Thyroid gland (tissue), 4 donors: ENCODE measurements around the gene CEP295NL. TPM values are rescaled to one million over a fixed set of nuclear protein-coding genes. Genes with fewer than 3 reads are reported as not detected.
"Not testable (repeated sequence)": the region's sequence is repeated elsewhere in the genome, so short reads cannot be mapped to it uniquely, and the experiment has no call there.

Source experiments
- DNase-seq, 2 donors: peaks; one replicate each; pipeline ENCODE4 v3.0.0-alpha.2; 2019
- H3K27ac ChIP-seq, 3 donors: fragments of 200-600 bp; sonication (generic); 1 replicate in 2 of 3; 2 replicates in 1 of 3; pipeline ENCODE4 v1.5.1; 2016 to 2019; ENCODE audit warnings: mild to moderate bottlenecking in 1 of 3, moderate library complexity in 1 of 3
- H3K27me3 ChIP-seq: fragments of 200-600 bp; sonication (generic); one replicate; pipeline ENCODE4 v1.5.1; 2019
- H3K36me3 ChIP-seq, 2 donors: fragments of 200-600 bp; sonication (generic); one replicate each; pipeline ENCODE4 v1.5.1; 2016 to 2019
- H3K4me1 ChIP-seq, 2 donors: fragments of 200-600 bp; sonication (generic); one replicate each; pipeline ENCODE4 v1.5.1; 2017 to 2019
- H3K4me3 ChIP-seq, 3 donors: fragments of 200-600 bp; sonication (generic); replicated peaks in 1 of 3; 1 replicate in 2 of 3; 2 replicates in 1 of 3; pipeline ENCODE4 v1.5.1; 2016; ENCODE audit warnings: mild to moderate bottlenecking in 1 of 3
- H3K9me3 ChIP-seq: fragments of 200-600 bp; sonication (generic); one replicate; pipeline ENCODE4 v1.5.1; 2017
- CTCF ChIP-seq, 6 experiments: fragments of 200-600 bp in 3 of 6; fragments of 450-650 bp in 3 of 6; sonication (generic) in 3 of 6; IDR thresholded peaks; one replicate each; pipeline ENCODE4 v1.5.1; 2016 to 2019; ENCODE audit warnings: antibody characterized with exemption in 6 of 6, mild to moderate bottlenecking in 2 of 6, inconsistent platforms in 1 of 6, moderate library complexity in 1 of 6
- POLR2A ChIP-seq, 2 donors: fragments of 450-650 bp; IDR thresholded peaks; one replicate each; pipeline ENCODE4 v1.6.1; 2017; ENCODE audit warnings: antibody characterized with exemption in 2 of 2, mild to moderate bottlenecking in 2 of 2, moderate library complexity in 1 of 2
- WGBS, 2 donors: methylation state at CpG; one replicate each; pipeline ENCODE4 v1.1.5; 2017; 5-methylcytosine and 5-hydroxymethylcytosine counted together
- intact Hi-C: fragments of 100-400 bp; cut with DNase I; formaldehyde crosslinking; loops from one replicate; pipeline ENCODE4 v1.15.1; 2023
- total RNA-seq, 4 donors: library from RNA; depleted of rRNA; stranded (reverse); fragments of >200 nt; gene quantifications; one replicate each; pipeline ENCODE4 v1.2.3, GENCODE V29; 2016

CEP295NL gene
- total RNA-seq, 4 donors from 2014 or later = 0.67 to 1.6 (median 1.4) TPM

- H3K27me3 ChIP-seq = no peaks in the 10 kb centered on the region
- TF ChIP-seq CTCF (IDR thresholded peaks at IDR 0.05) (no peak), POLR2A (IDR thresholded peaks at IDR 0.05) (no peak)
- WGBS, 2 donors = 82 to 85% methylated on average over 6 of the region's 6 CpGs
- no peaks in the 10 kb centered on the region for H3K9me3 ChIP-seq
- H3K4me3 ChIP-seq = no peak overlapping the region
- no peaks in the 10 kb centered on the region for H3K36me3 ChIP-seq
- no peak for DNase-seq
- intact Hi-C loops = no loop called here
- H3K27ac ChIP-seq = no peak overlapping the region
- H3K4me1 ChIP-seq = peaks cover 0 to 40% of the 10 kb centered on the region in 2 donors
Observed at GRCh38 chr17:78892936-78893379, 10.0 kb downstream of the CEP295NL start.

- H3K27ac ChIP-seq = no peak overlapping the region
- H3K36me3 ChIP-seq = no peaks in the 10 kb centered on the region
- H3K4me1 ChIP-seq = peaks cover 0 to 35% of the 10 kb centered on the region in 2 donors
- TF ChIP-seq POLR2A (IDR thresholded peaks at IDR 0.05) = no peak
- H3K9me3 ChIP-seq = no peaks in the 10 kb centered on the region
- no peak overlapping the region for H3K4me3 ChIP-seq
- intact Hi-C loops = no loop called here
- no peak for DNase-seq
- WGBS, 2 donors = 68 to 72% methylated on average over 4 to 5 of the region's 5 CpGs
- no peaks in the 10 kb centered on the region for H3K27me3 ChIP-seq
Observed at GRCh38 chr17:78892520-78892919, 10.5 kb downstream of the CEP295NL start.

DNA sequence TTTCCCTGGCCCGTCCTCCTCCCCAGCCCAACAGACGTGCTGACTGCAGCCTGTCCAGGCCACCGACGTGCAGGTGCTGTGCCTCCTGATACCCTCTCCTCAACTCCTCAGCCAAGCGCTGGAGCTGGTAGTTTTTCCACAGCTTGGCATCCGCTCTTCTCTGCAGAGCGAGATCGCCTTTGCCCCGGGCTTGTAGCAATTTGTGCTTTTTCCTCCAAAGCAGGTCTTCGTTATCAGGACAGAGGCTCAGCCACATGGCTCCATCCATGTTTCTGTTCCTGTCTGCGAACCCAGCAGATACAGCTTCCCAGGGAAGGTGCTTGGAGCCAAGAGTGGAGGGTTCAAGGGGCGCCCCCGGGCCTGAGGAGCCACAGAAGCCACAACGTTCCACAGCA is 10.9 kb downstream of the CEP295NL start:
- no peak for TF ChIP-seq POLR2A (IDR thresholded peaks at IDR 0.05)
- no peak for TF ChIP-seq CTCF (IDR thresholded peaks at IDR 0.05)
- H3K27ac ChIP-seq = no peak overlapping the region
- H3K4me3 ChIP-seq = no peak overlapping the region
- WGBS, 2 donors = 87 to 89% methylated on average over 13 to 14 of the region's 14 CpGs
- no peak for DNase-seq
- H3K36me3 ChIP-seq = no peaks in the 10 kb centered on the region
- peaks cover 0 to 31% of the 10 kb centered on the region in 2 donors for H3K4me1 ChIP-seq
- intact Hi-C loops = no loop called here
- no peaks in the 10 kb centered on the region for H3K9me3 ChIP-seq
- no peaks in the 10 kb centered on the region for H3K27me3 ChIP-seq

GRCh38 chr17:78891406-78892061 is 11.5 kb downstream of the CEP295NL start:
- peaks cover 0 to 26% of the 10 kb centered on the region in 2 donors for H3K4me1 ChIP-seq
- no peaks in the 10 kb centered on the region for H3K9me3 ChIP-seq
- TF ChIP-seq POLR2A (IDR thresholded peaks at IDR 0.05) (no peak), CTCF (IDR thresholded peaks at IDR 0.05) (no peak)
- intact Hi-C loops = no loop called here
- H3K27ac ChIP-seq = no peak overlapping the region
- 36 to 43% methylated on average over 21 of the region's 21 CpGs for WGBS, 2 donors
- no peak overlapping the region for H3K4me3 ChIP-seq
- H3K27me3 ChIP-seq = no peaks in the 10 kb centered on the region
- peak; percentile 76 to 81 for DNase-seq
- H3K36me3 ChIP-seq = no peaks in the 10 kb centered on the region

- 83 to 89% methylated on average over 16 of the region's 16 CpGs for WGBS, 2 donors
- peaks cover 0 to 21% of the 10 kb centered on the region in 2 donors for H3K4me1 ChIP-seq
- no peaks in the 10 kb centered on the region for H3K36me3 ChIP-seq
- no peak overlapping the region for H3K4me3 ChIP-seq
- peak in 1 of 2 donors; percentile 33 for DNase-seq
- intact Hi-C loops = no loop called here
- H3K9me3 ChIP-seq = no peaks in the 10 kb centered on the region
- TF ChIP-seq POLR2A (IDR thresholded peaks at IDR 0.05) (no peak), CTCF (IDR thresholded peaks at IDR 0.05) (no peak)
- no peak overlapping the region for H3K27ac ChIP-seq
- no peaks in the 10 kb centered on the region for H3K27me3 ChIP-seq
Observed at GRCh38 chr17:78890498-78890897, 12.5 kb downstream of the CEP295NL start.

GRCh38 chr17:78890096-78890495 is 12.9 kb downstream of the CEP295NL start:
- peaks cover 0 to 22% of the 10 kb centered on the region in 2 donors for H3K4me1 ChIP-seq
- H3K36me3 ChIP-seq, H3K27ac ChIP-seq, DNase-seq, H3K4me3 ChIP-seq, H3K27me3 ChIP-seq, H3K9me3 ChIP-seq, intact Hi-C loops: not testable (repeated sequence)
- 88 to 97% methylated on average over 9 to 11 of the region's 11 CpGs for WGBS, 2 donors
